ENCODE measurements around the gene BCAP29.

DNA sequence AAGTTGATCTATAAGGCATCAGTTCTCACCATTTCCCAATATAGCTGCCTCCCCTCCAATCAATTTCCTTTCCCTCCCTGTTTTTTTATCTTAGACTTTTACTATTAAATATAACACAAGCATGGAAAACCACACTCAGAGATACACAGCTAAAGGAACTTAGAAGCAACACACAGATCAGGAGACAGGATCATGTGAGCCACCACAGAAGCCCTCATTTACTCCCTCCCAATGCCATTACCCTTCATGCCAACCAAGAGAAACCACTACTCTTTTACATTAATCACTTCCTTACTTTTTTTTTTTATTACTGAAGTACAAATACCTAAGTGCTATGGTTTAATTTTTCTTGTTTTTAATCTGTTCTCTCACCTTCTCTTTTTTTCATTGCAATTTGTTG, 49.3 kb upstream of the BCAP29 start:
- TF ChIP-seq, protein P1, sequence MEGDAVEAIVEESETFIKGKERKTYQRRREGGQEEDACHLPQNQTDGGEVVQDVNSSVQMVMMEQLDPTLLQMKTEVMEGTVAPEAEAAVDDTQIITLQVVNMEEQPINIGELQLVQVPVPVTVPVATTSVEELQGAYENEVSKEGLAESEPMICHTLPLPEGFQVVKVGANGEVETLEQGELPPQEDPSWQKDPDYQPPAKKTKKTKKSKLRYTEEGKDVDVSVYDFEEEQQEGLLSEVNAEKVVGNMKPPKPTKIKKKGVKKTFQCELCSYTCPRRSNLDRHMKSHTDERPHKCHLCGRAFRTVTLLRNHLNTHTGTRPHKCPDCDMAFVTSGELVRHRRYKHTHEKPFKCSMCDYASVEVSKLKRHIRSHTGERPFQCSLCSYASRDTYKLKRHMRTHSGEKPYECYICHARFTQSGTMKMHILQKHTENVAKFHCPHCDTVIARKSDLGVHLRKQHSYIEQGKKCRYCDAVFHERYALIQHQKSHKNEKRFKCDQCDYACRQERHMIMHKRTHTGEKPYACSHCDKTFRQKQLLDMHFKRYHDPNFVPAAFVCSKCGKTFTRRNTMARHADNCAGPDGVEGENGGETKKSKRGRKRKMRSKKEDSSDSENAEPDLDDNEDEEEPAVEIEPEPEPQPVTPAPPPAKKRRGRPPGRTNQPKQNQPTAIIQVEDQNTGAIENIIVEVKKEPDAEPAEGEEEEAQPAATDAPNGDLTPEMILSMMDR (IDR thresholded peaks at IDR 0.05; ENCODE audit: extremely low read depth in 1 of 2, insufficient read depth in 1 of 2, low read depth in 1 of 2, low read length in 2 of 2), result no peak
- TF ChIP-seq POLR2A (IDR thresholded peaks at IDR 0.05; ENCODE audit: low read depth, low read length) (no peak), POLR2AphosphoS5 (IDR thresholded peaks at IDR 0.05; ENCODE audit: insufficient read depth, low read depth, low read length) (no peak), JUN (IDR thresholded peaks at IDR 0.05; ENCODE audit: borderline replicate concordance, insufficient read depth, insufficient read length, low read depth) (no peak)

Measured in endothelial cell of umbilical vein (primary cell).